ENCODE measurements around the gene FAM3A.
A peak's percentile ranks its signal among the peaks of the same experiment; 100 is the strongest.
"Not testable (repeated sequence)": the region's sequence is repeated elsewhere in the genome, so short reads cannot be mapped to it uniquely, and the experiment has no call there.

The FAM3A gene, protein sequence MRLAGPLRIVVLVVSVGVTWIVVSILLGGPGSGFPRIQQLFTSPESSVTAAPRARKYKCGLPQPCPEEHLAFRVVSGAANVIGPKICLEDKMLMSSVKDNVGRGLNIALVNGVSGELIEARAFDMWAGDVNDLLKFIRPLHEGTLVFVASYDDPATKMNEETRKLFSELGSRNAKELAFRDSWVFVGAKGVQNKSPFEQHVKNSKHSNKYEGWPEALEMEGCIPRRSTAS

DNA sequence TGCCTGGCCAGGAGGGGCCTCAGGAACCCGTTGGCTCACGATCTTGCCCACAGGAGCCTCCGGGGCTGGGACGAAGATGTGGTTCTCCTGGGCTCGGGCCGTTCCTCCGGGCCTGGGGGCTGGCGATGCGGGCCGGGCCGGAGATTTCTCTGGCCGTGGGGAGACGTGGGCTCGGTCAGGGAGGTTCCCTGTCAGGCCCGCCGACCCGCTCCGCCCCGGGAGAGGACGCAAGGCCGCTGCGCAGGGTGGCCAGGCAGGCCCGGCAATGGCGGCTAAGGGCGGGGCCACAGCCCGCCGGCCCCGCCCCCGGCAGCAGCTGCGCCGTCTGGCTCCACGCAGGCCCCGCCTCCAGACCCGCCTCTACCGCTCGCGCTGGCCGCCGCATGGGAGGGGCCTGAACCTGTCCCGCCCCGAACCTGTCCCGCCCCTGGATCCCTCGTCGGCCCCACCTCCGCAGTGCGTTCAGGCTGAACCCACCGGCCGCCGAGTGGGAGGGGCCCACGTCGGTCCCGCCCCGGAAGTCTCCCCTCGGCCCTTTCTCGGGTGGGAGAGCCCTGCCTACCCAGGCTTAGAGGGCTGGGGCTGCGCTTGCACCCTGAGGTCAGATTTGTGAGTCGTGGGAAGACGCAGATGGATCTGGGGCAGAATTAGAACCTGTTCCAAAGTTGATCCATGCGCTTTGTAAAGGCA is at the start of gene FAM3A:
Gene FAM3A (minus strand): TSS at position 267 of the 690 bp plus-strand sequence. CDS start 460 bp downstream, outside the sequence.
- peak; percentile 91 for DNase-seq

DNA sequence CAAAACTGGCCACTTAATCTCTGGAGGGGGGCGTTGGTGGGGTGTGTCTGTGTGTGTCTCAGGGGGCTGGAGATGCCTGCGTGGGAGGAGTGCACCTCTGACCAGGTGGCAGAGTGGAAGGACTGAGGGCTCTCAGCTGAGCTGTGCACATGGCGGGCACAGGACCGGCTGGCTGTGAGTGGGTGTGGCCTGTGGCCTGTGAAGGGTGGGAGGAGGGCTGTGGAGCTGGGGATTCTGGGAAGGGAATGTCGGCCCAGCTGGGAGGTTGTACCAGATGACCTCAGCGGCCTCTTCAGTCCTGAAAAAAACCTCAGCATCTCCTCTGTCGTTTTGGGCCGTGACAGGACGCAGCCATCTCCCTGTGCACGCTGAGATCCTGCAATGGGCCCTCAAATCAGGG is 46.3 kb upstream of the FAM3A start:
- DNase-seq = not testable (repeated sequence)

DNA sequence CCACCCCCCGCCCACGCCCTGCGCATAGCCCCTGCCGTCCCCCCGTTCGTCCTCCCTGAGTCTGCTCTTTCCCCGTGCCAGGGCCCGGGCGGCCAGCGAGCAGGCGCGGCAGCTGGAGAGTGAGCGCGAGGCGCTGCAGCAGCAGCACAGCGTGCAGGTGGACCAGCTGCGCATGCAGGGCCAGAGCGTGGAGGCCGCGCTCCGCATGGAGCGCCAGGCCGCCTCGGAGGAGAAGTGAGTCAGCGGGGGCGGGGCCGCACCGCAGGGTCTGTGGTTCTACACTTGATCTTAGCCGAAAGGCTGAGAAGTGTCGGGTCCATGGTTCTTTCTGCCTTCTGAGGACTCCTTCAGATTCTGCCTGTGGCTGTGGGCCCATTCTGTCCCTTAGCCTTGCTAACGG is 44.3 kb upstream of the FAM3A start:
- not testable (repeated sequence) for DNase-seq

DNA sequence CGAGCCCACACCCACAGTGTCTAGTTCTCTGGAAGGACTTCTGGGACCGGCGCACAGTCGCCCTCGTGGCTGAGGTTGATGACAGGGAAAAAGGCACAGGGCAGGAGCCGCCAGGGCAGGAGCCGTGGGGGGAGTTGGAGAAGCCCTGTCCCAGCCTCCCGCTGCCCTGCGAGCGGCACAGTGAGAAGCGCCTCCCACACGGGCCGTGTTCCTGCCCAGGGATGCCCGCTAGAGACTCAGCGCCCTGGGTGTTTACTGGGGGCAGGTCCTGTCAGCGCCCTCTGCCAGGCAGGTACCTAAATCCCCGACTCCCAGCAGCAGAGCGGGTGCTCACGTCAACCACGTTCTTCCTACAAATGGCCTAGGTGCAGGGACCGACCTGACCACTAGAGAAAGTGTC is 42.9 kb upstream of the FAM3A start:
- not testable (repeated sequence) for DNase-seq

DNA sequence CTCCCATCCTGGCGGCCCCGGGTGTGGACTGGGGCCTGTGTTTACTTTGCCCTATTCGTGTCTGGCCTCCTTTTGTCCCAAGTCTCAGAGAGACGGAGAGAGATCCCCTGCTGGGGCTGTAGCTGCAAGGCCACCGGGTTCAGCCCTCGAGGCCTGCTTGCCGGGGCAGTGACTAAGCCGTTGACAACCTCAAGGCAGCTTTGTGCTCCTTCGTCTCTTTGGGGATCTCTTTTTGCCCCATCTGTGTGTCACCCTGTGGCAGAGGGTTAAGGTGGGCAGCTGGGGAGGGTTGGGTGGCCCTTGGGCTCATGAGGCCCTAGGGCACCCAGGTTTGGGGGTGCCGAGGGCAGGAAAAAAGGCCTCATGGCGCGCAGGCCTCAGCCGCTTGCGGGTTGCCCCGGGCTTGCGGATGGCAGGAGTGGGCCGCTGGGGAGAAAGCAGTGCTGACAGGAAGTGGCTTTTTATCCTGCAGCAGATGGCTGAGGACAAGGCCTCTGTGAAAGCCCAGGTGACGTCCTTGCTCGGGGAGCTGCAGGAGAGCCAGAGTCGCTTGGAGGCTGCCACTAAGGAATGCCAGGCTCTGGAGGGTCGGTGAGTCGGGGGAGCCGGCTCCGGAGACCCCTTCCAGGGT is 42.1 kb upstream of the FAM3A start:
- not testable (repeated sequence) for DNase-seq

DNA sequence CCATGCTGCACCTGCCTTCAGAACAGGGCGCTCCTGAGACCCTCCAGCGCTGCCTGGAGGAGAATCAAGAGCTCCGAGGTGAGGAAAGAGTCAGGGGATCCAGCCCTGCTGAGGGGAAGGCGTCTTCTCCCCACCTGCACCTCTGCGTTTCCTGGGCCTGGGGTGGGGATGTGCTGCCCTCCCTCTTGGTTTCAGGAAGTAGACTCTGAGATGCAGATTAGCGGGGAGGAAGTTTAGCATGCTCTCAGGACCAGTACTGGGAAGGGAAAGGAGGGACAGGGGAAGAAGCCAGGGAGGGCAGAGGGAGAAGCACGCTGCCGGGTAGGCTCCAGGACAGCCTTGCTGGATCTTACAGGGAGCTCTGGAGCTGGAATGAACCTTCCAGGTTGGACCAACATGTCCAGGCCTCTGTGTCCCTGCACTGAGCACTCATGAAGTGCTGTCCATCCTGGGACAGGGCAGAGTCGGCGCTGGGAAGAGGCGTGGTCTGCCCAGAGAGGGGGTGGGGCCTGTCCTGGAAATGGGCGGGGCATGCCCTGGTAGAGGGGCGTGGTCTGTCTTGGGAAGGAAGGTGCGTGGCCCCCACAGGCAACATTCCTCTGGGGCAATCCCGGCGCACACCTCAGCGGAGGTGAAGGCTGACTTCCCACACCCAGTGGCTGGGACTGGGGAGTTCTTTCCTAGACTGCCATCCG is 36.2 kb upstream of the FAM3A start:
- DNase-seq = not testable (repeated sequence)

DNA sequence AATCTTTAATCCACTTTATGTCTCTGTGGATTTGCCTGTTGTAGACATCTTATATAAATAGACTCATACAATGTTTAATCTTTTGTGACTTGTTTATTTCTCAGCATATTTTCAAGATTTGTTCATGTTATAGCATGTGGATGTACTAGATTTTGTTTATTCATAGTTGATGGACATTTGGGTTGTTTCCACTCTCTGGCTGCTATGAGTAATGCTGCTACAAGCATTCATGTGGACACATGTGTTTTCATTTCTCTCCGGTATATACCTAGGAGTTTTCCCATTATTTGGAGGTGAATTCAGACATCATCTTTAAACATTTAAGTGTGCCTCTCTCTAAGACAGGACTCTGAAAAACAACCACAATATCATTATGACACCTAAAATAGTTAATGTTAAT is 33.7 kb upstream of the FAM3A start:
- no peak for DNase-seq

DNA sequence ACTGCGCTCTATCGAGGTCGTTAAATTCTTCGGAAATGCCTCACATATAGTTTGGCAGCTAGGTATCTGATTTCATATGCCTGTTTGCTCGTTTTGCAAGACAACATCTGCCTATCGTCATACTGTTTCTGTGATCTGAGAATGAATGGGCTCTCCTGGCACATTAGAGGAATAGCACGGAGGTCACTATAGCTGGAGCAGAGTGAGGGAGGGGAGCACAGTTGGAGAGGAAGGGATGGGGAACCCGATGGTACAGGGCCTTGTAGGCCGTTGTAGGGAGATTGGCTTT is 31.9 kb upstream of the FAM3A start:
- DNase-seq = no peak

DNA sequence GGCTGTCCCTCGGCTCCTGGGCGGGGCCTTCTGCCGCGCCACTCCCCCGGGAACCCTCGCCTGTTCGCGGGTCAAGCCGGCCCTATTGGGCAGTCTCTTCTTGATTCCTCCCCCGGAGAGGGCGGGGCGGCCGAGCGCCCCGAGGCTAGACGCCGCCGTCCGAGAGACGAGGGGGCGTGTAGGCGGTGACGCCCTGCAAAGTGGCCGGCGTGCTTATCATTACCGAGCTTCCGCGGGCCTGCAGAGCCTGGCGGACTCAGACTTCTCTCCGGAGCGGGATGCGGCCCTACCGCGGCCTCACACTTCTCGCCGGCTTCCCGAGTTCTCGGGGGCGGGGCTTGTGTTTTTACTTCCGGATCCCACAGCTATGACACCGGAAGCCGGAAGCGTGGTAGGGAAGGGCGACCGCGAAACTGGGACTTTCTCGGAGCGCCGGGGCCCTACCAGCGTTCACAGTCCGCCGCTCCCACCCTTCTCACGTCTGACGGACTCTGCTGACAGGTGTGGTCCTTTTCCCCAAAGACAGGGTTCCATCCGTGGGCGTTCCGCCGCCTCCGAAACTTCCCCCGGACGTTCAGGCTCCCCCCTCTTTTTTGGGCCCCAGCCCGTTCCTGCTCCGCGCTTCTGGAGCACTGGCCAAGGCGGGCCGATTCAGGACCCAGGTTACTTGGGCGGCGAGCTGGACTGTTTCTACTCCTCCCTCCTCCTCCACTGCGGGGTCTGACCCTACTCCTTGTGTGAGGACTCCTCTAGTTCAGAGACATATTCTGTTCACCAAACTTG is 31.4 kb upstream of the FAM3A start, which contains the start of gene IKBKG:
Gene IKBKG (plus strand): TSS at position 376 of the 783 bp plus-strand sequence. CDS start 4,383 bp downstream, outside the sequence.
- peak; percentile 81 to 85 for DNase-seq

DNA sequence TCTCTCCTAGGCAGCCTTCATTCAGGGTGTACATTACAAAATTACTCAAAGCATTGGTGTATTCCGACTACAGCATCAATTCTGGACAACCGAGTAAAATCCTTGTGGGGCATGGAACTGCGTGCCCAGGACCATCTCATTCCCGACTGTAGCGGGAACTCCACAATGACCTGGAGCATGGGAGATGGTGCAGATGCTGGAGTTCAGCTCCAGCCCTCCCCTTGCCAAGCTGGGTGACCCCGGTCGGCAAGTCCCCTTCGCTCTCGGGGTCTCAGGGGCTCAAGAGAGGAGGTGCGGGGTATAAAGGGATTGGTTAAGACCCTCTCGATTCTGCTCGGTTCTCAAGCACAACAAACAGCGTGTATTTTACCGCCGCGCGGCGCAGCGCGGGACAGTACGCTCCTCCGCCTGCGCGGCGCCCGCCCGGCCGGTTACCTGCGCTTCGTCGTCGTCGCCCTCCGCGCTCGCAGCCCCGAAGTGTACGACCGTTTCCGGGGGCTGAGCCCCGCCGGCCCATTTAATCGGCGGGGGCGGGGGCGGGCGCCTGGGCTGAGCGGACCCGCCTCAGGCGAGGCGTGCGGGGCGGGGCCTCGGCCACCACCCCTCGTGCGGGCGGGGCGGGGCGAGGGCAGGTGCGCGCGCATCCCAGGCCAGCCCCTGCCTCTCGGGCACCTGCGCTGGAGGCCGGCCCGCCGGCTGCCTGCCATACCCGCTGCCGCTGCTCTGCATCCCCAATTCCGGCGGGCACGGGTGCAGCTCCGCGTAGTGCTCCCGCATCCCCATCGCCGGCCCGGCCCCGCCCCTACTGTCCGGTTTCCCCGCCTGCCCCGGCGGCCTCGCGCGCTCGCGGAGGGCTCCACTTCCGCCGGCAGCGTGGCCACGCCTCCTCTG is 30.6 kb upstream of the FAM3A start, which contains the start of gene G6PD:
Gene G6PD (minus strand): TSS at position 493 of the 891 bp plus-strand sequence. CDS start 691 bp downstream, outside the sequence.
- DNase-seq = peak; percentile 77 to 79

DNA sequence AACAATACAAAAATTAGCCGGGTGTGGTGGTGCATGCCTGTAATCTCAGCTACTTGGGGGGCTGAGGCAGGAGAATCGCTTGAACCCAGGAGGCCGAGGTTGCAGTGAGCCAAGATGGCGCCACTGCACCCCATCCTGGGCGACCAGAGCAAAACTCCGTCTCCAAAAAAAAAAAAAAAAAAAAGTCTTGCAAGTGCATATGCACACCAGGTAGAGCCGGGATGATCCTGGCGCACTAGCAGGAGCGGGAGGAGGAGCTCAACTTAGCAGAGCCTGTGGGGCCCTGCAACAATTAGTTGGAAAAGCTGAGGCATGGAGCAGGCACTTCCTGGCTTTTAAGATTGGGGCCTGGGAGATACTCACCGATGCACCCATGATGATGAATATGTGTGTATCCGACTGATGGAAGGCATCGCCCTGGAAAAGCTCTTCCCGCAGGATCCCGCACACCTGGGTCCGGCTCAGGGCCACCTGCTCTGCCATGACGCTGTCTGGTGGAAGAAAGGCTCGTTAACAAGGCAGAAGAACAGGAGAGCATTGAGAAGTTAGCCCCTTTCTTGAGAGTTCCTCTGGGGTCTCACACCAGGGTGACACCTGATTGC is 29.7 kb upstream of the FAM3A start:
- no peak for DNase-seq

DNA sequence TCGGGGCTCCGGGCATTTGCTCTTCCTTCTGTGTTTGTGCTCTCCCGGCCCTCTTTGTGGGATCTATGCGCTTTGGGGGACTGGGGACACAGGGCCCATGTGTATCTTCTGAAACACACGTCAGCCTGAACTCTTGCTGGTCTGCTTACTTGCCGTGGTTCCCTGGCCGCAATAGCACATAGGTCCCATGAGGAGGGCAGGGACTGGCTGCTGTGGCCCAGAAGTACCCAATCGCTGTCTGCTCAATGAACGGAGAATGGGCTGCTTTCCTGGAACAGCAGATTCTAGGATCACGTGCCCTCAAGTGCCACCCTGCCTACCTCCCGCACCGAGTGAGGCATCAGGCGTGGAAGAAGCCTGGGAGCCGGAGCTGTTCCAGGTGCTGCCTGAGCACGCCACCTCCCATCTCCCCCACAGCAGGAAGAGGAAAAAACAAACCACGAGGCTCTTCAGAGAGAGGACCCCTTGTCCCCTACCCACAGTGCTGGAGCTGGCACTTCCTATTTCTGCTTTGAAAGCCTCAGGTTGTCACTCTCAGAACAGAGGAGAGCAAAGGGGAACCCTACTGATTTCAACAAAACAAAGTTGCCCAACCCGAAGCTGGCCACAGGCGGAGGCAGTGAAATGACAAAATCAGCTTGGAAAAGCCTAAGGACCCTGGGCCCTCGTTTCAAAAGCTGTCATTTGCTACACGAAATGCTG is 26.8 kb upstream of the FAM3A start:
- DNase-seq = peak; percentile 11 to 20

DNA sequence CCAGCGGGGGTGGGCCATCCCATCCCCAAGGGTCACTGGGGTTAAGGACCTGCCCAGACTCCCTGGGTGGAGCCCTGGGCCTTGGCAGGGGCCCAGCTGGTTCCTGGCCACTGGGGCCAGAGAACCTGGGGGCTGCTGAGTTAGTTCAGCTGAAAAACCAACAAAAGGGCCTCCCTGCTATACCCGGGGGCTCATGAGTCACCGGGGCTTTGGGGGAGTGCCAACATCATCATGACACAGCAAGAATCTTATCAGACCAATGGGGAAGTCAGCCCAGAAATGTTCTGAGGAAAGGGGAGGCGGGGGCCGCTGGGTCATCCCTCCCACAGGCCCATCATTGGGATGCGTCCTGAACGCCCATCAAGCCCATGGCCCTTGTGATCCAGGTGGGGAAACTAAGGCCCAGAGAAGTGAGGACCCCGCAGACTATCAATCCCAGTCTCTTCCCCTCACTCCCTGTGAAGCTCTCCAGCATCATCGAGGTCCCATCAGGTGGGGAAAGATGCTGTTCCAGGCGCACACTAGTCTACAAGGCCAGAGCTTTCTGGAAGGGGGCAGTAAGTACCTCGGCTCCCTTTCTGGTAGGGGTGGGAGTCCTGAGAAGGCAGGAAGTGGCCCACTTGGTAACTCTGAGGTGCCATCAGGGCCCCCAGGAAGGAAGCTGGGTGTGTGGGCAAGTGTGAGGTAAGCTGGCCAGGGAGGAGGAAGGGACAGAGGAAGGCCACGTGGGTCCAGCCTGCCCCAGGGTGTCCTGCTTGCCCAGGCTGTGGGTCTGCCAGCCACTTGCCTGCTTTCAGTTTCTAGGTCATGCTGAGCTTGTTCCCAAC is 26.1 kb upstream of the FAM3A start:
- DNase-seq = peak; percentile 52 to 74

DNA sequence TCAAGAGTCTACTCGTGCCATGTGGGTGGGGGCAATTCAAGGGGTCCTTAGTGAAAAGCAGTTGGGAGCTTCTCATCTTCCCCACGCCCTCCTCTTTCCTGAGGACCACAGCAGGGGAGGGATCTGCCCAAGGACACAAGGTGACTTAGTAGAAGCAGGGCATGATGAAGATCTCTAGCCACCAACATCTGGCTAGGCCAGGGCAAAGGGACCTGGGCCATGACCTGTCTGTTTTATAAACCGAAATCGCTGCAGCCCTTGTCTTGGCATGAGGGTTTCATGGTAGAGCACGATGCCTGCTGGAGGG is 25.5 kb upstream of the FAM3A start:
- no peak for DNase-seq

DNA sequence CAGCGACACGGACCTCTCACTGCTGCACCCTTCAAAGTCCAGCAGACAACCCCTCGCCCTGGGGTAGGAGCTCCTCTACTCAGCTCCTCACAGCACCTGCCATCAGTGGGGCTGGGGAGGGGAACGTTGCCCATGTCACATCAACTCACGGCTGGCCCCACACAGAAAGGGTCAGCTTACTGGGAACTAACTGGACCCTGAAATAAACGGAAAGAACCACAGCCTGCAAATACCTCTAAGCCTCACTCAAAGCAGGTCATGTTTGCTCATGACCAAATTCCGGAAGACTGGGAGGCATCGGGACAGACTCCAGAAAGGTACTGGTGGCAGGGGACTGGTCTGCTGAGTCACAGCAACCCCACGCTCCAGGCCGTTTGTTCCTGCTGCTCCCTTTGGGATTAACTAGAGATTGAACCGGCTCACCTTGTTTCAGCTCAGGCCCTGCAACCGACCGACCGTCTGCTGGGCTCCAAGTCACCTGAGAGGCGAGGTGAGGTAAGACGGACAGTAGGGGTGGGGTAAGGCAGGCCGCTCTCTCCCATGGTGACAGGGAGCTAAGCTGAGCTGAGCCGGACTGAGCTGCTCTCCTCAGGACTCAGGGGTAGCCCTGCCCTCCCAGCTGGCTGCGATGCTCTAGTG is 25.0 kb upstream of the FAM3A start:
- DNase-seq = no peak

DNA sequence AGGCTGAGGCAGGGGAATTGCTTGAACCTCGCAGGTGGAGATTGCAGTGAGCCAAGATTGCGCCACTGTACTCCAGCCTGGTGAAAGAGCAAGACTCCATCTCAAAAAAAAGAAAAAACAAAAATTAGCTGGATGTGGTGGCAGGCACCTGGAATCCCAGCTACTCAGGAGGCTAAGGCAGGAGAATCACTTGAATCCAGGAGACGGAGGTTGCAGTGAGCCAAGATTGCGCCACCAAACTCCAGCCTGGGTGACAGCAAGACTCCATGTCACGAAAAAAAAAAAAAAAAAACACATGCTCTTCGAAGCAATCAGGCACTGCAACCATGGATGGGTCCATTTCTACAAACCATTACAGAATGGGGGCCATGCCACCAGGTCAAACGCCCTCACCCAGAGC is 24.3 kb upstream of the FAM3A start:
- DNase-seq = not testable (repeated sequence)

DNA sequence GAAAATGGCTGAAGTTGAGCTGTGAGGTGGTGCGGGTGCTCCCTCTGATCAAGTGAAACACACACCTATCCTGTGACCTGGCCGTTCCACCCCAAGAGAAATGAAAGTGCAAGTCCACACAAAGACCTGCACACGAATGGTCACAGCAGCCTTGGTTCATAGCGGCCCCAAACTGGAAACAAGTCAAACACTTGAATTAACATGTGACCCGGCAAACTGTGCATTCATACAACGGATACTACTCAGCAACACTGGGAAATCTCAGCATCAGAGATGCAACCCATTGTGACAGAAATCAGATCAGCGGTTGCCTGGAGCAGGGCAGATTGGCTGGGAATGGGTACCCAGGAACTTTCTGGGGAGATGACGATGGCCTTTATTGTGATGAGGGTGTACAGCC is 23.0 kb upstream of the FAM3A start:
- DNase-seq = no peak

DNA sequence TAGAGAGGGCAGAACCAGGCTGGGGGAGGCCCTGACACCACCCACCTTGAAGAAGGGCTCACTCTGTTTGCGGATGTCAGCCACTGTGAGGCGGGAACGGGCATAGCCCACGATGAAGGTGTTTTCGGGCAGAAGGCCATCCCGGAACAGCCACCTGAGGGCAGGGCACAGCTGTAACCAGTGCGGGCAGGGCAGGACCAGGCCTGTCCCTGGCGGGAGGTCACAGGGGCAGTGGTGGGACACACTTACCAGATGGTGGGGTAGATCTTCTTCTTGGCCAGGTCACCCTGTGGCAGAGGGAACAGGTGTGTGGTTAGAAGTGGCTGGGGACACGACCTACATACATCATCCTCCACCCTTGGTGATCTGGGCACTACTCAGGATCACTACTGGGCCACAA is 19.9 kb upstream of the FAM3A start:
- DNase-seq = no peak
